ENCODE data around the gene PRKG1. TPM values are rescaled to one million over a fixed set of nuclear protein-coding genes. Genes with fewer than 3 reads are reported as not detected.

PRKG1 gene
- total and polyA plus RNA-seq, 2 donors (not counting 1 experiment from before 2014, with no cell fraction given), result not detected

DNA sequence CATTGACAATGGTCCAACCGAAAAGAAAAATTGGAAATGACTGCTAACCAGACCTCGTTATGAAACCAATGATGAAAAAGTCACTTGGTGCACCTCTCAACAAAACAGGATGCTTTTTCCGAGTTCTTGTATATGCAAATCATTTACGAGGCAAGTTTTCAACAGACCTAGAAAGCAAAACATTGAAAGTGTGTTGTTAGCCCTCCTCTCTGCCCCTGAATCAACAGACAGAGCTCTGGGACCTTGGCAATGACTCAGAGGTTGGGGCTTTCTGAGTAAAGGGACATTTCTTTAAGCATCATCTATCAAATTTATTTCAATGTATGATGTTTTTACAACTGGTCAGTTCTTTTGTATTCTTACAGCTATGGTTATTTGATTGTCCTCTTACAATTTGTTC lies 1223.5 kb downstream of the PRKG1 start:
- 100% methylated on average over 2 of the region's 4 CpGs for WGBS (ENCODE audit: insufficient coverage)
- Mint-ChIP-seq H3K27me3 (no peaks in the 10 kb centered on the region), H3K27ac (no peak overlapping the region), H3K4me1 (no peaks in the 10 kb centered on the region), H3K9me3 (ENCODE audit: insufficient read depth) (no peaks in the 10 kb centered on the region), H3K4me3 (no peak overlapping the region)
- intact Hi-C loops (cut with micrococcal nuclease), result no loop called here
- H4K20me1 ChIP-seq (ENCODE audit: control insufficient read depth, insufficient read depth, low read length, poor library complexity, severe bottlenecking), result no peaks in the 10 kb centered on the region
- ChIA-PET POLR2A (no interaction called here), CTCF (no interaction called here)
- H3K4me1 ChIP-seq (ENCODE audit: control insufficient read depth in 2 of 2, insufficient read depth in 2 of 2, low read length in 2 of 2), result no peaks in the 10 kb centered on the region
- H3K27me3 ChIP-seq (replicated peaks in 1 of 4; ENCODE audit: control extremely low read depth in 1 of 4, control insufficient read depth in 3 of 4, insufficient read depth in 4 of 4, low read length in 3 of 4), result no peaks in the 10 kb centered on the region
- H3K4me2 ChIP-seq (replicated peaks; ENCODE audit: low read depth, low read length, poor library complexity, severe bottlenecking), result no peak overlapping the region
- ATAC-seq (ENCODE audit: low read depth), result no peak
- DNase-seq, result no peak
- TF ChIP-seq, protein P1, sequence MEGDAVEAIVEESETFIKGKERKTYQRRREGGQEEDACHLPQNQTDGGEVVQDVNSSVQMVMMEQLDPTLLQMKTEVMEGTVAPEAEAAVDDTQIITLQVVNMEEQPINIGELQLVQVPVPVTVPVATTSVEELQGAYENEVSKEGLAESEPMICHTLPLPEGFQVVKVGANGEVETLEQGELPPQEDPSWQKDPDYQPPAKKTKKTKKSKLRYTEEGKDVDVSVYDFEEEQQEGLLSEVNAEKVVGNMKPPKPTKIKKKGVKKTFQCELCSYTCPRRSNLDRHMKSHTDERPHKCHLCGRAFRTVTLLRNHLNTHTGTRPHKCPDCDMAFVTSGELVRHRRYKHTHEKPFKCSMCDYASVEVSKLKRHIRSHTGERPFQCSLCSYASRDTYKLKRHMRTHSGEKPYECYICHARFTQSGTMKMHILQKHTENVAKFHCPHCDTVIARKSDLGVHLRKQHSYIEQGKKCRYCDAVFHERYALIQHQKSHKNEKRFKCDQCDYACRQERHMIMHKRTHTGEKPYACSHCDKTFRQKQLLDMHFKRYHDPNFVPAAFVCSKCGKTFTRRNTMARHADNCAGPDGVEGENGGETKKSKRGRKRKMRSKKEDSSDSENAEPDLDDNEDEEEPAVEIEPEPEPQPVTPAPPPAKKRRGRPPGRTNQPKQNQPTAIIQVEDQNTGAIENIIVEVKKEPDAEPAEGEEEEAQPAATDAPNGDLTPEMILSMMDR (IDR thresholded peaks at IDR 0.05), result no peak
- no peak for TF ChIP-seq EZH2 (IDR thresholded peaks at IDR 0.05; ENCODE audit: borderline replicate concordance, insufficient read depth, low read depth, low read length, poor library complexity, severe bottlenecking)
- H3K9ac ChIP-seq (ENCODE audit: low read length), result no peak overlapping the region
- H3K36me3 ChIP-seq (replicated peaks in 1 of 2; ENCODE audit: control extremely low read depth in 1 of 2, control insufficient read depth in 1 of 2, extremely low read depth in 1 of 2, insufficient read depth in 2 of 2, low read length in 1 of 2), result no peaks in the 10 kb centered on the region
- no peak overlapping the region for H3K27ac ChIP-seq (ENCODE audit: low read length in 2 of 2)
- H3K79me2 ChIP-seq (ENCODE audit: control insufficient read depth, insufficient read depth, low read length), result no peaks in the 10 kb centered on the region
- H3K9me3 ChIP-seq (ENCODE audit: control extremely low read depth in 1 of 3, control insufficient read depth in 2 of 3, insufficient read depth in 1 of 3, low read length in 2 of 3), result no peaks in the 10 kb centered on the region
- no peak overlapping the region for H2AFZ ChIP-seq (ENCODE audit: insufficient read depth, low read depth, low read length, poor library complexity, severe bottlenecking)
- no peak overlapping the region for H3K4me3 ChIP-seq (ENCODE audit: control extremely low read depth in 1 of 5, extremely low read depth in 1 of 5, insufficient read depth in 1 of 5, low read depth in 2 of 5, low read length in 4 of 5)

DNA sequence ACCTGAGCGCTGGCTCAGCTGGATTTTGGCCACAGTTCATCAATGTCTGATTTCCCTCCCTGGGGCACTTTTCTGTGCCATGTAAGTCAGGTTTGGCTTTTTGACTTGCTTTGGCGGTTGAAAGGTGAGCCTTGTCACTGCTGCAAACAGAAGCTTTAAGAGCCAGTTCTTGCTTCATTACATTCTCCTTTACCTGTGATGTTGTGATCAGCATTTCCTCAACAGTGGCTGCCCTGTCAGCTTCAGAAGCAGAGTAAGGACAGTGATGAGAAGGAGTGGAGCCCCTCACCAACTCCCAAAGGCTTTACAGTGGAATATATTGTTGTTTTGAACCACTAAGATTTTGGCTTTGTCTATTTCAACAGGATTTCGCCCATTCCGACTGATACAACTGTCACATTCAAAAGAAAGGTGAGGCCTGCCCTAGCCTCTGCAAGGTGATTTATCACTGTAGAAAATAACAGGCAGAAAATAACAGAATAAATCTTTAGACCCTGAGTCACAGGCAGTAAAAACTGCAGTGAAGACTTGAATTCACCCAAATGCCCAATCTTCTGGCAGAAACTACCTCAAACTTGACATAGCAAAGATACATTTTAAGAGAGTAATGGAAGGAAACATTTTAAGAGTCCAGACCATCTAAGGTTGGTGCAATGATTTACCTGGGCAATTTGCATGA lies 1226.5 kb downstream of the PRKG1 start:
- 100% methylated on average over 2 of the region's 4 CpGs for WGBS (ENCODE audit: insufficient coverage)
- Histone ChIP-seq H3K4me2 (replicated peaks; ENCODE audit: low read depth, low read length, poor library complexity, severe bottlenecking) (no peak overlapping the region), H3K27ac (ENCODE audit: low read length in 2 of 2) (no peak overlapping the region), H4K20me1 (ENCODE audit: control insufficient read depth, insufficient read depth, low read length, poor library complexity, severe bottlenecking) (no peaks in the 10 kb centered on the region), H3K36me3 (replicated peaks in 1 of 2; ENCODE audit: control extremely low read depth in 1 of 2, control insufficient read depth in 1 of 2, extremely low read depth in 1 of 2, insufficient read depth in 2 of 2, low read length in 1 of 2) (no peaks in the 10 kb centered on the region), H3K9ac (ENCODE audit: low read length) (no peak overlapping the region), H2AFZ (ENCODE audit: insufficient read depth, low read depth, low read length, poor library complexity, severe bottlenecking) (no peak overlapping the region), H3K4me3 (ENCODE audit: control extremely low read depth in 1 of 5, extremely low read depth in 1 of 5, insufficient read depth in 1 of 5, low read depth in 2 of 5, low read length in 4 of 5) (no peak overlapping the region), H3K27me3 (replicated peaks in 1 of 4; ENCODE audit: control extremely low read depth in 1 of 4, control insufficient read depth in 3 of 4, insufficient read depth in 4 of 4, low read length in 3 of 4) (peaks cover 0 to 1% (median 0%) of the 10 kb centered on the region in 4 experiments), H3K79me2 (ENCODE audit: control insufficient read depth, insufficient read depth, low read length) (no peaks in the 10 kb centered on the region), H3K9me3 (ENCODE audit: control extremely low read depth in 1 of 3, control insufficient read depth in 2 of 3, insufficient read depth in 1 of 3, low read length in 2 of 3) (no peaks in the 10 kb centered on the region), H3K4me1 (ENCODE audit: control insufficient read depth in 2 of 2, insufficient read depth in 2 of 2, low read length in 2 of 2) (no peaks in the 10 kb centered on the region)
- no peak for DNase-seq
- Mint-ChIP-seq H3K27me3 (no peaks in the 10 kb centered on the region), H3K4me1 (no peaks in the 10 kb centered on the region), H3K9me3 (ENCODE audit: insufficient read depth) (no peaks in the 10 kb centered on the region), H3K4me3 (no peak overlapping the region), H3K27ac (no peak overlapping the region)
- CTCF ChIA-PET, result no interaction called here
- TF ChIP-seq EZH2 (IDR thresholded peaks at IDR 0.05; ENCODE audit: borderline replicate concordance, insufficient read depth, low read depth, low read length, poor library complexity, severe bottlenecking), result no peak
- TF ChIP-seq, protein P1 (IDR thresholded peaks at IDR 0.05), result no peak
- ATAC-seq (ENCODE audit: low read depth), result no peak
- POLR2A ChIA-PET, result no interaction called here
- intact Hi-C loops (cut with micrococcal nuclease), result no loop called here

All from B cell (primary cell).